DMS 273 treated with DMSO at 0.1 percent for 48 hours (cell line): ENCODE data around the gene ISOC2.

Experiments used
- DNase-seq: peaks from one replicate; lab custom pipeline; 2025; lab: John Stamatoyannopoulos, UW

ISOC2 gene

DNA sequence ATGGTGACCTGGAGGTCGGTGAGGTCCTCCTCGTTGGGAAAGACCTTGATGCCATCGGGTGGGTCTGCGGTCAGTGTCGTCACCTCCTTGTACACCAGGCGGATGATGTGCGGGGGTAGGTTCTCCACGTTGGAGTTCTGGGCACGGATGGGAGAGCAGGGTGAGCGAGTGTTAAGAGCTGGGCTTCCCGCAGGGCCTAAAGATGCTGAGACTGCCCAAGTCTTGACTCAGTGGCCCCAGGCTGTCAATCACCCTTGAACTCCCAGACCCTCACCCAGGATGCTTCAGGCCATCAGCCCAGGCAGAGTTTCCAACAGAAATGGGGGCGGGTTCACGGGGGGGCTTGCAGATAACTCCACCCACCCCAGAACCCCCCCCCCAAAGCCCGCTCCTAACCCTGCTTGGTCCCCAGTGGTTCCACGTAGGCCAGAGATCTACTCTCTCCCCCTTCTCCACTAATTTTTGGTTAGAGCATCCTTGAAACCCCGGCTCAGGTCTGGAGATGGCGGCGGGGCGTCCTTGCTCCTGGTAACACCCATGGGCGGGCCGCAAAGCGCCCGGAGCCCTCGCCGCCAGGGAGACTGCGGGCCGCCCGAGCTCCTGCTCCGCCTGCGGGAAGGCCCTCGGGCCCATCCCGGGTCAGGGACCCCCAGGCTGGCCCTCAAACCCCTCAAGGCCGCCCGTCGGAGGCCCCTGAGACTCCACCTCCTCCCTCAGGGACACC lies 54.5 kb downstream of the ISOC2 start:
- no peak for DNase-seq

DNA sequence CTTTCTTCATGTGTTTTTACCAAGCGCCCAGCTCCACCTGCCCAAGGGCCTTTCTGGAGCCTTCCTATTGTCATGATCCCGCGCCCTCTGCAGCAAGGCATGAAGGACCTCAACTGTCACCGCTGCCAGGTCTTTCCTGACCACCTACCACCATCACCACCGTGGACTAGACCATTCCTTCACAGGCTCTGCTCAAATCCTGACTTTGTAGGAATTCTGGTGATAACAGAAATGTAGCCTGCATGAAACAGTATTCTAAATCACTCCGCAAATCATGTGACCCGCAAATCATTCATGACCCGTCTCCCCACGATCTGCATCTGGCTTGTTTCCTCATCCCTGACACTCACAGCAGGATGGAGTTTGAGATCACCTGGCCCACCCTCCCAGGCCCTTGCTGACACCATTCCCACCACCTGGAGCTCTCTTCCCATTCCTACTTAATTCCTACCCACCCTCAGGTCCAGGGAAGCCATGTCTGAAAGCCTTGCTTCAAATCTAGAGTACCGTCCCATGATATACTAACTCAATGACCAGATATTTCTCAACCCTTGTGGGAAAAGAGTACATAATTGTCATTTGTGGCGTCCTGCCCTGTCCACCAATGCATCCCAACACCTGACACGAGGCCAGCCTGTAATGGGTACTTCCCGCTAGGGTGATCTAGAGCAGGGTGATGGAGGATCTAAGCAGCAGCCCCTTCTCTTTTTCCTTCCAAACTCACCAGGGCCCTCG lies 55.2 kb downstream of the ISOC2 start:
- DNase-seq: no peak

DNA sequence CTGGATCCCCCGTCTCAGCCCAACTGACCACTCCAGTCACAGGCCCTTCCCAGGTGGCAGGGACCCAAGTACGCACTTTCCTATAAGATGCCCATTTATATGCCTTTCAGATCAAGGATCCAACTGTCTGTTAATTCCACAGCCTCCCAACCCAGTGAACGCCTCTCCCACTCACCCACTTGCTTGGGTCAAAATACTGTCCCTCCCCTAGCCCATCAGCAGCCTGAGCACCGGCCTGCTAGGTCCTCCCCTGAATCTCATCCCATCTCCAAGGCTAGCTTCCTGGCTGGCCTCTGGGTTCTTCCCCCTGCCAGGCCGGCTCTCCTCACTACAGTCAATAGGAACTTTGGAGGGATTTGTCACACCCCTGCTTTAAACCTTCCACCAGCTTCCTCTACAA lies 55.8 kb downstream of the ISOC2 start:
- DNase-seq: no peak
